GM18873 (cell line): ENCODE measurements around the gene CMTR1.
"Not testable (repeated sequence)": the region's sequence is repeated elsewhere in the genome, so short reads cannot be mapped to it uniquely, and the experiment has no call there.

Experiments used
- ATAC-seq: cut with Tn5 transposase; IDR thresholded peaks from one replicate; pipeline ENCODE4 v1.9.1; 2021; ENCODE audit warnings: mild to moderate bottlenecking, moderate library complexity, moderate number of reproducible peaks; ENCODE audit not compliant: unreplicated experiment, low FRiP score

CMTR1 gene

GRCh38 chr6:37433657-37434271, 743 bp downstream of the CMTR1 start:
- peak; percentile 16 for ATAC-seq

- no peak for ATAC-seq
Observed at GRCh38 chr6:37435373-37435772, 2.4 kb downstream of the CMTR1 start.

- no peak for ATAC-seq
Observed at GRCh38 chr6:37435816-37436215, 2.8 kb downstream of the CMTR1 start.

- no peak for ATAC-seq
Observed at GRCh38 chr6:37438930-37439329, 5.9 kb downstream of the CMTR1 start.

GRCh38 chr6:37441651-37442050, 8.6 kb downstream of the CMTR1 start:
- ATAC-seq = no peak

GRCh38 chr6:37442416-37443215, 9.6 kb downstream of the CMTR1 start:
- ATAC-seq = no peak

GRCh38 chr6:37443216-37443542, 10.2 kb downstream of the CMTR1 start:
- not testable (repeated sequence) for ATAC-seq

- no peak for ATAC-seq
Observed at GRCh38 chr6:37449984-37450383, 17.0 kb downstream of the CMTR1 start.

- no peak for ATAC-seq
Observed at GRCh38 chr6:37451441-37452193, 18.6 kb downstream of the CMTR1 start.

GRCh38 chr6:37452522-37452921, 19.5 kb downstream of the CMTR1 start:
- no peak for ATAC-seq

GRCh38 chr6:37454420-37455140, 21.6 kb downstream of the CMTR1 start:
- ATAC-seq = no peak

- ATAC-seq = no peak
Observed at GRCh38 chr6:37456126-37456525, 23.1 kb downstream of the CMTR1 start.

- no peak for ATAC-seq
Observed at GRCh38 chr6:37456816-37457560, 24.0 kb downstream of the CMTR1 start.

- ATAC-seq = no peak
Observed at GRCh38 chr6:37459981-37460800, 27.2 kb downstream of the CMTR1 start.

GRCh38 chr6:37460805-37461204, 27.8 kb downstream of the CMTR1 start:
- no peak for ATAC-seq

GRCh38 chr6:37463110-37463509, 30.1 kb downstream of the CMTR1 start:
- no peak for ATAC-seq

GRCh38 chr6:37467718-37468117, 34.7 kb downstream of the CMTR1 start:
- ATAC-seq = no peak

- ATAC-seq = no peak
Observed at GRCh38 chr6:37473364-37474095, 40.5 kb downstream of the CMTR1 start.

- ATAC-seq = no peak
Observed at GRCh38 chr6:37474316-37474715, 41.3 kb downstream of the CMTR1 start.
